ENCODE measurements around the gene SPATA3.

- TF ChIP-seq, protein P1, sequence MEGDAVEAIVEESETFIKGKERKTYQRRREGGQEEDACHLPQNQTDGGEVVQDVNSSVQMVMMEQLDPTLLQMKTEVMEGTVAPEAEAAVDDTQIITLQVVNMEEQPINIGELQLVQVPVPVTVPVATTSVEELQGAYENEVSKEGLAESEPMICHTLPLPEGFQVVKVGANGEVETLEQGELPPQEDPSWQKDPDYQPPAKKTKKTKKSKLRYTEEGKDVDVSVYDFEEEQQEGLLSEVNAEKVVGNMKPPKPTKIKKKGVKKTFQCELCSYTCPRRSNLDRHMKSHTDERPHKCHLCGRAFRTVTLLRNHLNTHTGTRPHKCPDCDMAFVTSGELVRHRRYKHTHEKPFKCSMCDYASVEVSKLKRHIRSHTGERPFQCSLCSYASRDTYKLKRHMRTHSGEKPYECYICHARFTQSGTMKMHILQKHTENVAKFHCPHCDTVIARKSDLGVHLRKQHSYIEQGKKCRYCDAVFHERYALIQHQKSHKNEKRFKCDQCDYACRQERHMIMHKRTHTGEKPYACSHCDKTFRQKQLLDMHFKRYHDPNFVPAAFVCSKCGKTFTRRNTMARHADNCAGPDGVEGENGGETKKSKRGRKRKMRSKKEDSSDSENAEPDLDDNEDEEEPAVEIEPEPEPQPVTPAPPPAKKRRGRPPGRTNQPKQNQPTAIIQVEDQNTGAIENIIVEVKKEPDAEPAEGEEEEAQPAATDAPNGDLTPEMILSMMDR (IDR thresholded peaks at IDR 0.05; ENCODE audit: low read depth, low read length): no peak
- no peak for TF ChIP-seq EZH2phosphoT487 (IDR thresholded peaks at IDR 0.05; ENCODE audit: low read depth)
These were observed 36.8 kb upstream of the SPATA3 start for GRCh38 chr2:230958820-230959756.
